H1 (cell line): ENCODE measurements around the gene YAP1. TPM values are rescaled to one million over a fixed set of nuclear protein-coding genes. Genes with fewer than 3 reads are reported as not detected.
A peak's percentile ranks its signal among the peaks of the same experiment; 100 is the strongest.

Experiments
- ATF3 ChIP-seq: IDR thresholded peaks from 2 replicates; pipeline ENCODE4 v1.6.1; 2011; ENCODE audit warnings: low read depth, mild to moderate bottlenecking, low read length; ENCODE audit not compliant: insufficient read depth
- CTBP2 ChIP-seq: IDR thresholded peaks from 2 replicates; pipeline ENCODE4 v1.7.0; 2011; ENCODE audit warnings: borderline replicate concordance, mild to moderate bottlenecking, moderate library complexity, mixed read lengths, low read length; ENCODE audit not compliant: insufficient read depth, insufficient read length
- E2F6 ChIP-seq: IDR thresholded peaks from 2 replicates; pipeline ENCODE4 v1.6.1; 2012; ENCODE audit warnings: inconsistent platforms
- HDAC2 ChIP-seq, 2 experiments: fragments of 300-600 bp in 1 of 2; sonication (generic) in 1 of 2; IDR thresholded peaks; 2 replicates each; pipeline ENCODE4 v1.6.1; 2011 to 2012; ENCODE audit warnings: low read depth in 2 of 2, low read length in 2 of 2, mild to moderate bottlenecking in 2 of 2, moderate library complexity in 2 of 2, borderline replicate concordance in 1 of 2, inconsistent platforms in 1 of 2
- KDM1A ChIP-seq: fragments of 200-600, 300-600 bp; sonication (generic); IDR thresholded peaks from 2 replicates; pipeline ENCODE4 v1.7.1; 2016; ENCODE audit warnings: mild to moderate bottlenecking, low read length, borderline replicate concordance
- POU5F1 ChIP-seq: IDR thresholded peaks from 2 replicates; pipeline ENCODE4 v1.6.1; 2011; ENCODE audit warnings: low read depth, mild to moderate bottlenecking, low read length, moderate library complexity
- RAD21 ChIP-seq, 2 experiments: IDR thresholded peaks in 1 of 2; conservative IDR thresholded peaks in 1 of 2; 2 replicates each; pipeline ENCODE4 v1.6.1; 2011; ENCODE audit warnings: low read depth in 2 of 2, low read length in 2 of 2, improper control_type of control experiment in 1 of 2, inconsistent platforms in 1 of 2, mild to moderate bottlenecking in 1 of 2, moderate library complexity in 1 of 2
- RBBP5 ChIP-seq: IDR thresholded peaks from 2 replicates; pipeline ENCODE4 v1.7.1; 2012; ENCODE audit warnings: low read depth, mild to moderate bottlenecking, inconsistent platforms, low read length, moderate library complexity, borderline replicate concordance
- RFX5 ChIP-seq: IDR thresholded peaks from 2 replicates; pipeline ENCODE4 v1.6.1; 2011; ENCODE audit warnings: low read depth, low read length, improper control_type of control experiment, borderline replicate concordance
- RNF2 ChIP-seq: fragments of 200-900, 300-1000 bp; sonication (generic); IDR thresholded peaks from 2 replicates; pipeline ENCODE4 v1.7.1; 2016; ENCODE audit warnings: borderline replicate concordance, low read depth, mild to moderate bottlenecking, antibody characterized with exemption, low read length; ENCODE audit not compliant: poor library complexity, severe bottlenecking; ENCODE audit errors: missing control alignments
- SIRT6 ChIP-seq: IDR thresholded peaks from one replicate; pipeline ENCODE4 v1.7.1; 2012; ENCODE audit warnings: low read length, inconsistent platforms
- TAF1 ChIP-seq: IDR thresholded peaks from 2 replicates; pipeline ENCODE4 v1.6.1; 2011; ENCODE audit warnings: mild to moderate bottlenecking, low read depth, low read length
- TAF7 ChIP-seq: optimal IDR thresholded peaks from 2 replicates; pipeline ENCODE3; 2011; ENCODE audit warnings: low read depth, mild to moderate bottlenecking, inconsistent platforms, low read length, moderate library complexity, borderline replicate concordance
- TBP ChIP-seq: IDR thresholded peaks from 2 replicates; pipeline ENCODE4 v1.6.1; 2011; ENCODE audit warnings: low read depth, low read length, improper control_type of control experiment
- YY1 ChIP-seq: IDR thresholded peaks from 2 replicates; pipeline ENCODE4 v1.6.1; 2011; ENCODE audit warnings: low read depth, mild to moderate bottlenecking, low read length
- ZNF274 ChIP-seq: IDR thresholded peaks from 2 replicates; pipeline ENCODE4 v1.7.0; 2012; ENCODE audit warnings: low read length, borderline replicate concordance; ENCODE audit errors: extremely low read depth
- polyA plus RNA-seq, 7 experiments: library from polyadenylated mRNA; depleted of rRNA in 3 of 7; stranded (reverse) in 5 of 7; unstranded in 2 of 7; fragments of >200 nt in 5 of 7; fragments of 200-250 nt in 2 of 7; gene quantifications; 1 replicate in 5 of 7; 2 replicates in 1 of 7; 4 replicates in 1 of 7; pipeline versions ENCODE4 v1.2.1 to v1.2.3, GENCODE V29; 2011 to 2013; ENCODE audit warnings: missing spikeins in 2 of 7, mixed read lengths in 2 of 7
- total RNA-seq: library from RNA; stranded (reverse); fragmentation: NEBNext Ultra II Directional; extraction: Animal tissue kit (Norgen Biotek cat#: 25700); gene quantifications from 2 replicates; pipeline ENCODE4 v1.2.1, GENCODE V29; 2021
- TF ChIP-seq, protein P1 (sequence below), 3 experiments: IDR thresholded peaks; 1 replicate in 2 of 3; 2 replicates in 1 of 3; pipeline versions ENCODE4 v1.5.1 to v1.6.1; 2011; ENCODE audit warnings: low read length in 3 of 3, mild to moderate bottlenecking in 3 of 3, inconsistent platforms in 2 of 3, low read depth in 1 of 3, moderate library complexity in 1 of 3; ENCODE audit not compliant: insufficient read depth in 1 of 3; ENCODE audit errors: control extremely low read depth in 1 of 3

YAP1 gene
- total and polyA plus RNA-seq, 2 of the 8 experiments (the other 6 are each of a cell fraction or from before 2014, with no cell fraction given): 62.0 to 108 TPM

- TF ChIP-seq, protein P1, sequence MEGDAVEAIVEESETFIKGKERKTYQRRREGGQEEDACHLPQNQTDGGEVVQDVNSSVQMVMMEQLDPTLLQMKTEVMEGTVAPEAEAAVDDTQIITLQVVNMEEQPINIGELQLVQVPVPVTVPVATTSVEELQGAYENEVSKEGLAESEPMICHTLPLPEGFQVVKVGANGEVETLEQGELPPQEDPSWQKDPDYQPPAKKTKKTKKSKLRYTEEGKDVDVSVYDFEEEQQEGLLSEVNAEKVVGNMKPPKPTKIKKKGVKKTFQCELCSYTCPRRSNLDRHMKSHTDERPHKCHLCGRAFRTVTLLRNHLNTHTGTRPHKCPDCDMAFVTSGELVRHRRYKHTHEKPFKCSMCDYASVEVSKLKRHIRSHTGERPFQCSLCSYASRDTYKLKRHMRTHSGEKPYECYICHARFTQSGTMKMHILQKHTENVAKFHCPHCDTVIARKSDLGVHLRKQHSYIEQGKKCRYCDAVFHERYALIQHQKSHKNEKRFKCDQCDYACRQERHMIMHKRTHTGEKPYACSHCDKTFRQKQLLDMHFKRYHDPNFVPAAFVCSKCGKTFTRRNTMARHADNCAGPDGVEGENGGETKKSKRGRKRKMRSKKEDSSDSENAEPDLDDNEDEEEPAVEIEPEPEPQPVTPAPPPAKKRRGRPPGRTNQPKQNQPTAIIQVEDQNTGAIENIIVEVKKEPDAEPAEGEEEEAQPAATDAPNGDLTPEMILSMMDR (IDR thresholded peaks at IDR 0.05; ENCODE audit: control extremely low read depth in 1 of 3, insufficient read depth in 1 of 3, low read depth in 1 of 3, low read length in 3 of 3): no peak
- 0 out of 2 replicates have a peak, but pooled peaks have one; percentile 29 for TF ChIP-seq KDM1A
- no peak for TF ChIP-seq POU5F1
- peak; percentile 83 for TF ChIP-seq E2F6
- TF ChIP-seq ZNF274: no peak
- no peak for TF ChIP-seq SIRT6
- peak; percentile 53 for TF ChIP-seq CTBP2
- TF ChIP-seq TAF1: peak; percentile 78
- TF ChIP-seq RAD21 (IDR thresholded peaks at IDR 0.05 in 1 of 2, conservative IDR thresholded peaks at IDR 0.05 in 1 of 2; ENCODE audit: low read depth in 2 of 2, low read length in 2 of 2): 0 out of 4 replicates have a peak, but pooled peaks of 1 of the 2 experiments have one; percentile 9
- TF ChIP-seq RBBP5: no peak; the same call in 1 of the 2 replicates
- TF ChIP-seq RNF2: no peak
- peak; percentile 76 for TF ChIP-seq TBP
- 0 out of 2 replicates have a peak, but pooled peaks have one; percentile 9 for TF ChIP-seq YY1
- no peak for TF ChIP-seq ATF3
- TF ChIP-seq HDAC2 (IDR thresholded peaks at IDR 0.05; ENCODE audit: borderline replicate concordance in 1 of 2, low read depth in 2 of 2, low read length in 2 of 2): no peak
- no peak for TF ChIP-seq RFX5
- peak; percentile 65 for TF ChIP-seq TAF7
These were observed at the start of gene YAP1 (continued) for GRCh38 chr11:102109896-102110760.
